ENCODE data around the gene PIEZO2.

GRCh38 chr18:10771053-10771709 is 378.2 kb downstream of the PIEZO2 start:
- TF ChIP-seq CTCF (IDR thresholded peaks at IDR 0.05), result no peak
- no peak for TF ChIP-seq POLR2A (IDR thresholded peaks at IDR 0.05)

Measured in upper lobe of left lung (tissue), 4 donors.